Mucosa of descending colon (tissue), 3 donors: ENCODE data around the gene KLHDC1. TPM values are rescaled to one million over a fixed set of nuclear protein-coding genes. Genes with fewer than 3 reads are reported as not detected.
"Not testable (repeated sequence)": the region's sequence is repeated elsewhere in the genome, so short reads cannot be mapped to it uniquely, and the experiment has no call there.

ENCODE experiments used
- ATAC-seq: fragments of 200-7000 bp; cut with Tn5 transposase; one replicate; pipeline ENCODE4 v1.9.1; 2020; ENCODE audit warnings: mild to moderate bottlenecking, moderate library complexity
- DNase-seq, 3 donors: peaks; one replicate each; pipeline ENCODE4 v3.0.0-alpha.2; 2020
- H3K36me3 ChIP-seq: fragments of 200-600 bp; one replicate; pipeline ENCODE4 v1.8.0; 2021; ENCODE audit warnings: low read depth, mild to moderate bottlenecking
- H3K4me1 ChIP-seq: fragments of 200-600 bp; one replicate; pipeline ENCODE4 v1.8.0; 2021; ENCODE audit warnings: low read depth, mild to moderate bottlenecking
- H3K4me3 ChIP-seq: fragments of 200-600 bp; one replicate; pipeline ENCODE4 v1.8.0; 2021; ENCODE audit warnings: mild to moderate bottlenecking
- H3K9me3 ChIP-seq: fragments of 200-600 bp; one replicate; pipeline ENCODE4 v1.8.0; 2021; ENCODE audit warnings: mild to moderate bottlenecking
- CTCF ChIP-seq: fragments of 200-600 bp; IDR thresholded peaks from one replicate; pipeline ENCODE4 v1.8.0; 2022; ENCODE audit warnings: antibody characterized with exemption, mild to moderate bottlenecking
- intact Hi-C, 2 donors: fragments of 100-400 bp; cut with DNase I in 1 of 2; cut with micrococcal nuclease in 1 of 2; formaldehyde crosslinking; loops; one replicate each; pipeline versions ENCODE4 v1.11.0 to v1.11.1; 2022; cut with DNase I, micrococcal nuclease
- total RNA-seq, 3 donors: library from RNA; stranded (reverse); fragmentation: NEBNext Ultra II Directional in 2 of 3; extraction: Animal tissue kit (Norgen Biotek cat#: 25700) in 2 of 3; gene quantifications; one replicate each; pipeline versions ENCODE4 v1.2.1 to v1.2.4, GENCODE V29; 2021 to 2023
- donor health status: DM: no; HTN: no; CAD: no; lungs with moderate emphysema.
- donor health status: DM: no; HTN: no; CAD: no.
- donor health status: DM: no; HTN: yes; CAD: no.

KLHDC1 gene
- total RNA-seq, 3 donors from 2014 or later, result 1.8 to 12.5 (median 2.7) TPM

- no peak for ATAC-seq
- H3K4me3 ChIP-seq, result peak overlapping the region; percentile 95
- DNase-seq, result peak in 2 of 3 donors; percentile 46 to 56
- no peaks in the 10 kb centered on the region for H3K9me3 ChIP-seq
- intact Hi-C loops, result loop anchor here (5.0 to 10.0 kb wide), 2 partner anchors 134 to 137 kb away; partner anchors contain the start of gene DNAAF2 (in 1 of the 2)
- TF ChIP-seq CTCF, result no peak
- H3K4me1 ChIP-seq, result peaks cover 14% of the 10 kb centered on the region
- no peaks in the 10 kb centered on the region for H3K36me3 ChIP-seq
These were observed 76.3 kb downstream of the KLHDC1 start for GRCh38 chr14:49769171-49769570.

GRCh38 chr14:49769581-49770211 is 76.8 kb downstream of the KLHDC1 start:
- TF ChIP-seq CTCF, result no peak
- no peak for ATAC-seq
- Histone ChIP-seq H3K36me3 (no peaks in the 10 kb centered on the region), H3K4me3 (no peak overlapping the region), H3K9me3 (no peaks in the 10 kb centered on the region), H3K4me1 (peaks cover 14% of the 10 kb centered on the region)
- DNase-seq, result peak in 2 of 3 donors; percentile 33 to 42
- intact Hi-C loops, result loop anchor here (5.0 to 10.0 kb wide), 2 partner anchors 135 to 137 kb away; partner anchors contain the start of gene DNAAF2 (in 1 of the 2)

GRCh38 chr14:49770212-49770817 is 77.4 kb downstream of the KLHDC1 start:
- Histone ChIP-seq H3K36me3 (no peaks in the 10 kb centered on the region), H3K4me3 (no peak overlapping the region), H3K4me1 (peaks cover 14% of the 10 kb centered on the region), H3K9me3 (no peaks in the 10 kb centered on the region)
- ATAC-seq, result peak; percentile 55
- TF ChIP-seq CTCF, result no peak
- DNase-seq, result peak in 2 of 3 donors; percentile 68 to 80
- intact Hi-C loops, result no loop called here

GRCh38 chr14:49771691-49772090 is 78.8 kb downstream of the KLHDC1 start:
- H3K4me3 ChIP-seq, H3K9me3 ChIP-seq, ATAC-seq, intact Hi-C loops, H3K36me3 ChIP-seq: not testable (repeated sequence)
- peak in 1 of 3 donors; percentile 9 for DNase-seq
- peaks cover 14% of the 10 kb centered on the region for H3K4me1 ChIP-seq

- no peak for TF ChIP-seq CTCF
- Histone ChIP-seq H3K36me3 (no peaks in the 10 kb centered on the region), H3K4me3 (no peak overlapping the region)
These were observed 81.2 kb downstream of the KLHDC1 start for GRCh38 chr14:49774106-49774505.

GRCh38 chr14:49778421-49778820 is 85.5 kb downstream of the KLHDC1 start:
- intact Hi-C loops, result no loop called here
- Histone ChIP-seq H3K36me3 (peaks cover 7% of the 10 kb centered on the region), H3K4me1 (peaks cover 5% of the 10 kb centered on the region), H3K9me3 (no peaks in the 10 kb centered on the region), H3K4me3 (no peak overlapping the region)
- no peak for TF ChIP-seq CTCF
- ATAC-seq, result no peak
- no peak for DNase-seq

More at GRCh38 chr14:49774106-49774505, 81.2 kb downstream of the KLHDC1 start:
- no peaks in the 10 kb centered on the region for H3K9me3 ChIP-seq
- H3K4me1 ChIP-seq, result peaks cover 14% of the 10 kb centered on the region
- DNase-seq (no peak), ATAC-seq (no peak)
- intact Hi-C loops, result no loop called here

- not testable (repeated sequence) for H3K4me1 ChIP-seq, H3K4me3 ChIP-seq, H3K9me3 ChIP-seq, H3K36me3 ChIP-seq
- peak in 1 of 3 donors; percentile 51 for DNase-seq
- intact Hi-C loops, result loop anchor here (10.0 kb wide), 1 partner anchor 54 kb away; no protein-coding TSS in a partner anchor
- ATAC-seq, result peak; percentile 61
These were observed 88.1 kb downstream of the KLHDC1 start for GRCh38 chr14:49781040-49781439.
